ENCODE data around the gene ITPA. TPM values are rescaled to one million over a fixed set of nuclear protein-coding genes. Genes with fewer than 3 reads are reported as not detected.

ITPA gene
- total RNA-seq, 2 experiments from 2014 or later, result 38.2 to 42.1 TPM

DNA sequence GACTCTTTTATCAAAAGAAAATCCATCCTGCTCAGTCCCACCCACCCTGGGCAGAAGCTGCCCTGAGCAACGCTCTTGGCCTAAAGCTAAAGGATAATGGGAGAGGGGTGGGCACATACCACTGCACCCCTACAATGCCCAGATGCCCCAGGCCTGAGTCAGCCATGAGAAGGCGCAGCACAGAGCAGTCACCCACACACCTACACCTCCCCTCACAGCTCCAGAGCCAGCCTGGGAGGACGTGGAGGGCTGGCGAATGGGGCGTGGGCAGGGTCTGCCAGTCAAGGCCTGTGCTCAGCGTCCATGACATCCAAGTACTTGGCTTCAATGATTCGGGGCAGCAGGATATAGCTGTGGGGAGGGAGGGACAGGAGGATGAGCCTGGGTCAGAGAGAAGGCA lies 18.2 kb downstream of the ITPA start:
- H3K27ac Mint-ChIP-seq, result no peak overlapping the region
- no peaks in the 10 kb centered on the region for H3K36me3 Mint-ChIP-seq (ENCODE audit: low read depth)
- peaks cover 13% of the 10 kb centered on the region for H3K4me1 Mint-ChIP-seq (ENCODE audit: low read depth)
- intact Hi-C loops (cut with micrococcal nuclease), result no loop called here
- CTCF ChIA-PET, result interaction anchor here (1.5 kb wide), 1 partner anchor 9 kb away, joined by 5 read pairs; no protein-coding TSS in a partner anchor
- no peaks in the 10 kb centered on the region for H3K9me3 Mint-ChIP-seq
- no peaks in the 10 kb centered on the region for H3K27me3 Mint-ChIP-seq (ENCODE audit: low read depth)
- H3K4me3 Mint-ChIP-seq, result no peak overlapping the region
- no peak for DNase-seq

GRCh38 chr20:3227936-3228749 lies 18.8 kb downstream of the ITPA start:
- no peak overlapping the region for H3K4me3 Mint-ChIP-seq
- no peaks in the 10 kb centered on the region for H3K36me3 Mint-ChIP-seq (ENCODE audit: low read depth)
- H3K4me1 Mint-ChIP-seq (ENCODE audit: low read depth), result peaks cover 7% of the 10 kb centered on the region
- no peaks in the 10 kb centered on the region for H3K27me3 Mint-ChIP-seq (ENCODE audit: low read depth)
- H3K9me3 Mint-ChIP-seq, result no peaks in the 10 kb centered on the region
- no peak for DNase-seq
- no peak overlapping the region for H3K27ac Mint-ChIP-seq
- intact Hi-C loops (cut with micrococcal nuclease), result no loop called here
- CTCF ChIA-PET, result interaction anchor here (1.5 kb wide), 1 partner anchor 10 kb away, joined by 5 read pairs; no protein-coding TSS in a partner anchor

- CTCF ChIA-PET, result interaction anchor here (1.5 kb wide), 1 partner anchor 11 kb away, joined by 5 read pairs; no protein-coding TSS in a partner anchor
- intact Hi-C loops (cut with micrococcal nuclease), result no loop called here
- Mint-ChIP-seq H3K27me3 (ENCODE audit: low read depth) (no peaks in the 10 kb centered on the region), H3K36me3 (ENCODE audit: low read depth) (no peaks in the 10 kb centered on the region), H3K4me3 (no peak overlapping the region), H3K9me3 (no peaks in the 10 kb centered on the region), H3K27ac (no peak overlapping the region), H3K4me1 (ENCODE audit: low read depth) (peaks cover 1% of the 10 kb centered on the region)
- no peak for DNase-seq
Observed at GRCh38 chr20:3228750-3229032, 19.4 kb downstream of the ITPA start.

- no peaks in the 10 kb centered on the region for H3K4me1 Mint-ChIP-seq (ENCODE audit: low read depth)
- CTCF ChIA-PET, result interaction anchor here (1.5 kb wide), 1 partner anchor 11 kb away, joined by 5 read pairs; no protein-coding TSS in a partner anchor
- no peaks in the 10 kb centered on the region for H3K9me3 Mint-ChIP-seq
- no peaks in the 10 kb centered on the region for H3K36me3 Mint-ChIP-seq (ENCODE audit: low read depth)
- H3K27me3 Mint-ChIP-seq (ENCODE audit: low read depth), result no peaks in the 10 kb centered on the region
- no peak overlapping the region for H3K27ac Mint-ChIP-seq
- no peak overlapping the region for H3K4me3 Mint-ChIP-seq
- DNase-seq, result no peak
- intact Hi-C loops (cut with micrococcal nuclease), result no loop called here
Observed at GRCh38 chr20:3229158-3229557, 19.9 kb downstream of the ITPA start.

- CTCF ChIA-PET, result no interaction called here
- no peak for DNase-seq
- intact Hi-C loops (cut with micrococcal nuclease), result no loop called here
- Mint-ChIP-seq H3K36me3 (ENCODE audit: low read depth) (no peaks in the 10 kb centered on the region), H3K27me3 (ENCODE audit: low read depth) (peaks cover 3% of the 10 kb centered on the region), H3K27ac (no peak overlapping the region), H3K4me3 (no peak overlapping the region), H3K4me1 (ENCODE audit: low read depth) (no peaks in the 10 kb centered on the region), H3K9me3 (no peaks in the 10 kb centered on the region)
Observed at GRCh38 chr20:3229798-3230197, 20.5 kb downstream of the ITPA start.

- peaks cover 14% of the 10 kb centered on the region for H3K27me3 Mint-ChIP-seq (ENCODE audit: low read depth)
- CTCF ChIA-PET, result no interaction called here
- no peak overlapping the region for H3K4me3 Mint-ChIP-seq
- H3K4me1 Mint-ChIP-seq (ENCODE audit: low read depth), result no peaks in the 10 kb centered on the region
- intact Hi-C loops (cut with micrococcal nuclease), result no loop called here
- DNase-seq, result no peak
- no peaks in the 10 kb centered on the region for H3K9me3 Mint-ChIP-seq
- H3K27ac Mint-ChIP-seq, result no peak overlapping the region
- no peaks in the 10 kb centered on the region for H3K36me3 Mint-ChIP-seq (ENCODE audit: low read depth)
Observed at GRCh38 chr20:3231116-3231515, 21.8 kb downstream of the ITPA start.

DNA sequence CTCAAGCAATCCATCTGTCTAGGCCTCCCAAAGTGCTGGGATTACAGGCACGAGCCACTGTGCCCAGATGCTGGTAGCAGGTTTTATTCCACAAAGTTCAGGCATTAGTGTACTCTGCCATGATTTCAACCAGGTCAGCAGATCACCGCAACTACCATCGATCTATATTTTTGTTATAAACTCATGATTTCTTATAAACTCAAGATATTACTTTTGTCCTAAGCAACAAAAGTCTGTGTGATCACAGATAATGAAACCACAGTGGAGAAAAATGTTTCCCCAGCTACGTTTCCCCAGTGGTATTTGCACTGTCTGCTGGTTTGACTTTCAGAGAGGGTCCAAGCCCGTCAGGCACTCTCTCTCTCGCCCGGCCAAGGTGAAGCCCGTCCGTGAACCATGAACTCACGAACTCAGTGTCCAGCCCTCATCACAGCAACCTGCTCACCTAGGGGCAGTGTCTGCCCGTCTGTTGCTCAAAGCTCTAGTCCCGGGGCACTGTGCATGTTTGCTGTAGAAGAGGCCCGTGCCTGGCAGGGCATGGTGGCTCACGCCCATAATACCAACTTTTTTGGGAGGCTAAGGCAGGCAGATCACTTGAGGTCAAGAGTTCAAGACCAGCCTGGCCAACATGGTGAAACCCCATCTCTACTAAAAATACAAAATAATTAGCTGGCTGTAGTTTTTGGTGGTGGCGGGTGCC lies 22.7 kb downstream of the ITPA start:
- no peak overlapping the region for H3K4me3 Mint-ChIP-seq

DNA sequence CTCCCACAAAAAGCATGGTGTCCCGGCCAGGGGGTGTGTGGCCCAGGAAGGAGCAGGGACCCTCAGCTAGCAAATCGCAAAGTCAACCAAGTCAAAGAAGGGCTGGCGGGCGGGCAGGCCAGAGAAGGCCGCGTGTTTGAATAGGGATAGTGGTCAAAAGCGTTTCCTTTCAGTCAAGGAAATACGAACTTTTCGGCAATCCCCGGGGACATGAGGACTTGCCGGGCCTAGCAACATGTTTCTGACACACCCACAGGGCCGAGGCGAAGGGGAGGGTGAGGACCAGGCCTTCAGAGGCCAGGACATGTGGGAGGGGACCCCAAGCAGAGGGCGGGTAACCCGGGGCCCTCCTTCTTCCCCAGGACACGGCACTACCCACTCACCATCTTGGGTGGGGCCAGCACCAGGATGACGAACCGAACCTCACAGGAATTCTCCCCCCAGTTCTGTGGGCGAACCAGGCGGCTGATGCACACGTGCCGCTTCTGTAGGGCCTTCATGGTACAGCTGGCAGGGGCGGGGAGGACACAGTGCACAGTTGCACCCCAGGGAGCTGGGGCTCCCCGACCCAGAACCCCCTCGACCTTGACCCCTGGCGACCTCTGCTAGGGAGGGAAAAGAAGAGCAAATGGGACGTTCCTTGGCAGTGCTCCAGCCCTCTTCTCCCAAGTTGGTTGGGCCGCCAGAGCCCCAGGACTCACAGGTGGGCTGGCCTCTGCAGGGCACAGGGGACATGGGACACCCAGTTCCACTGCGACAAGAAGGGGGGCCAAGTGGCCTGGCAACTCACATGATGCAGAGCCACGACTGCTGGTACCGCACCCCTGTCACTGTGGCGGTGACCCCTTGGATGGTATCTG lies 24.1 kb downstream of the ITPA start:
- CTCF ChIA-PET, result interaction anchor here (1.3 kb wide), 1 partner anchor 15 kb away, joined by 3 read pairs; no protein-coding TSS in a partner anchor

More for the DNA sequence above, 22.7 kb downstream of the ITPA start:
- no peaks in the 10 kb centered on the region for H3K4me1 Mint-ChIP-seq (ENCODE audit: low read depth)
- H3K36me3 Mint-ChIP-seq (ENCODE audit: low read depth), result no peaks in the 10 kb centered on the region
- no peak for DNase-seq
- CTCF ChIA-PET, result interaction anchor here (1.3 kb wide), 1 partner anchor 14 kb away, joined by 3 read pairs; no protein-coding TSS in a partner anchor
- peaks cover 22% of the 10 kb centered on the region for H3K27me3 Mint-ChIP-seq (ENCODE audit: low read depth)
- no peaks in the 10 kb centered on the region for H3K9me3 Mint-ChIP-seq
- no peak overlapping the region for H3K27ac Mint-ChIP-seq
- intact Hi-C loops (cut with micrococcal nuclease), result no loop called here

DNA sequence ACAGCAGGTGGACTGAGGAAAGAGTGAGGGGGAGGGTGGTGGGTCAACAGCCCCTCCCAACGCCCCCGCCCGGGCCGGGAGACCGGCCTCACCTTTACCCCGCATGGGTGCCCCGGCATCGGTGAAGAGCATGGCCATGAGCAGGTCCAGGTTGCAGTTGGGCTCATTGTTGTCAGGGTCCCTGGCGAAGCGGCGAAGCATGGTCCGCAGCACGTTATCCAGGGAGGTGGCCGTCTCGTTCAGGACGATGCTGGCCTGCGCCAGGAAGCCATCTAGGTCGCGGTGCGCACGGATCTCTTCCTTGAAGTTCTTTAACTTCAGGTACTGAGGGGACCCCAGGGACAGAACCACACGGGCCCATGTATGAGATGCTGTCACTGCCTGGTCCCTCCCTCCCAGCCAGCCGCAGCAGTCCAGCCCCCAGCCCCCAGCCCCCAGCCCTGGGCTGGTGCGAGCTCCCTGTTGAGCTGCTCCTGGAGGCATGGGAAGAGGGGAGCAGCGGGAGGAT lies 24.7 kb downstream of the ITPA start:
- no peaks in the 10 kb centered on the region for H3K36me3 Mint-ChIP-seq (ENCODE audit: low read depth)
- no peak overlapping the region for H3K27ac Mint-ChIP-seq
- intact Hi-C loops (cut with micrococcal nuclease), result no loop called here
- DNase-seq, result no peak
- no peak overlapping the region for H3K4me3 Mint-ChIP-seq
- no peaks in the 10 kb centered on the region for H3K9me3 Mint-ChIP-seq
- CTCF ChIA-PET, result no interaction called here
- no peaks in the 10 kb centered on the region for H3K4me1 Mint-ChIP-seq (ENCODE audit: low read depth)
- peaks cover 34% of the 10 kb centered on the region for H3K27me3 Mint-ChIP-seq (ENCODE audit: low read depth)

More for the DNA sequence above, 24.1 kb downstream of the ITPA start:
- no peak overlapping the region for H3K27ac Mint-ChIP-seq
- H3K27me3 Mint-ChIP-seq (ENCODE audit: low read depth), result peaks cover 33% of the 10 kb centered on the region
- intact Hi-C loops (cut with micrococcal nuclease), result no loop called here
- no peaks in the 10 kb centered on the region for H3K9me3 Mint-ChIP-seq
- no peaks in the 10 kb centered on the region for H3K36me3 Mint-ChIP-seq (ENCODE audit: low read depth)
- H3K4me1 Mint-ChIP-seq (ENCODE audit: low read depth), result no peaks in the 10 kb centered on the region
- no peak overlapping the region for H3K4me3 Mint-ChIP-seq
- DNase-seq, result no peak

DNA sequence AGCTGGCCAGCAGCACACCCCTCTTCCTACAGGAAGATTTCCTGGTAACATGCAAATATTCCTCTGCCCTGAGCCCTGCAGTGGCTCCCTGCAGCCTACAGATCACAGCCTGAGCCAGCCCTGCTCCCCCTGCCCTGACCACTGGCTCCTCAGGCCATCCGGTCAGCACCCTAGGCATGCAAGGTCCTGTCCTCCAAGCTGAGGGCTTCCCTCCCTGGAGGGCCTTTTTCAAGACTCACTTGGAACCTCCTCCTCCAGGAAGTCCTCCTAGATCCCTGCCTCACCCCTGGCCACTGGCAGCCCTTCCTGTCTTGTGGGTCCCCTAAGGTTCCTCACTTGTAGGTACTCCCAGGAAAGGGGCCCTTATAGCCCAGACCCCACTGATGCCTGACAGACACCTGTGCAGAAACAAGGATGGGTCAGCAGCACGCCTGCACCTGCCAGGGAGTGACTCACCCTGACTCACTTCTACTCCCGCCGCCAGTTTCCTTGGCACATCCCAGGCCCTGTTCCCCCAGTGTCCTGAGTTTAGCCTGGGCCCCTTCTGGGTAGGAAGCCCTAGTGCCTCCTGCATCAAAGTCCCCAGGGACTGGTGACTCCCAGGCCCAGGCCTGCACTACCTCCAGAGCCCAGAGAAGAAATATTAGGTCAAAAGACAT lies 26.5 kb downstream of the ITPA start:
- Mint-ChIP-seq H3K9me3 (no peaks in the 10 kb centered on the region), H3K4me1 (ENCODE audit: low read depth) (peaks cover 6% of the 10 kb centered on the region), H3K36me3 (ENCODE audit: low read depth) (no peaks in the 10 kb centered on the region), H3K27me3 (ENCODE audit: low read depth) (peaks cover 48% of the 10 kb centered on the region), H3K27ac (no peak overlapping the region), H3K4me3 (no peak overlapping the region)
- no peak for DNase-seq
- CTCF ChIA-PET, result no interaction called here
- intact Hi-C loops (cut with micrococcal nuclease), result loop anchor here (5.0 kb wide), 1 partner anchor 82 kb away; no protein-coding TSS in a partner anchor

DNA sequence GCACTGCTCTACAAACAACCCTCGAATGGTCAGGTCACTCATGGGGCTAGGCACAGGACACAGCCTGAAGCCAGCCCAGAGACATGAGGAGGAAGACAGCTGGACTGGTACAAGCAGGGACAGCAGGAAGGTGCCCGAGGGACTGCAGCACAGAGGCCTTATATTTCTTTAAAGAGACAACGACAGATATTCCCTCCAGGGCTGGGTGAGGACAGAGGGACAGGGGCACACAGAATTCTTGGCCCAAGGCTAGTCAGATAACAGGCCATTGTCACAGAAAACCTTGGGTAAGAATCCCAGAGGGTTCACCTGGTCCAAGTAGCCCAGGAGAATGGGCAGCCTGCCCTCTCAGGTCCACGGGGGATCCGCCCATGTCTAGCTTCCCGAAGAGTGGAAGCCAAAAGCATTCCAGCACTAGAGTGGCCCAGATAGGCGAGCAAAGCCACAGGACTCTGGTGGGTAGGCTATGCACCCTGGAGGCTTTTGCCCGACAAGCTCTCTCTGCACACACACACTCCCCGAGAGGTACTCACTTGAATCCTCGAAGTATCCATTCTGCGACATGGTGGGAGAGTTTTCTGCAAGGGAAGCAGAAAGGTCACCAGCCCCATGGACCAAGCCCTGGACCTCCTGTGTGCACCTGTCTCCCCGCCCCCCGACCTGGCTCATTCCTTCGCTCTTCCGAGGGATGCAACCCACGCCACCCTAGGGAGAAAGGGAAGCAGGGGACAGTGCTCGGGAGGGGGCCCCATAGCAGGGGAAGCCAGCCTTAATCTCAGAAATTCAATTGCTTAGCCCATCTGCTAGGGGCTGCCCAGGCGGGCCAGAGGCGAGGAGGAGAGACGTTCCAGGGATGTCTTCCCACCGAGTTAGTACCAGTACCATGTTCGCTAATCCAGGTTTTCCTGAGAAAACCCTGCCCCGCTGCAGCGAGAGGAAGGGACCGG lies 28.0 kb downstream of the ITPA start:
- intact Hi-C loops (cut with micrococcal nuclease), result loop anchor here (5.0 kb wide), 1 partner anchor 80 kb away; no protein-coding TSS in a partner anchor
- Mint-ChIP-seq H3K27ac (no peak overlapping the region), H3K9me3 (no peaks in the 10 kb centered on the region), H3K4me1 (ENCODE audit: low read depth) (peaks cover 6% of the 10 kb centered on the region), H3K36me3 (ENCODE audit: low read depth) (no peaks in the 10 kb centered on the region), H3K27me3 (ENCODE audit: low read depth) (peaks cover 59% of the 10 kb centered on the region), H3K4me3 (peak overlapping the region; percentile 76)
- DNase-seq, result no peak
- CTCF ChIA-PET, result interaction anchor here (0.6 kb wide), 1 partner anchor 597 kb away, joined by 3 read pairs; no protein-coding TSS in a partner anchor
